SK-N-SH (cell line): ENCODE results near the gene LARP4. TPM values are rescaled to one million over a fixed set of nuclear protein-coding genes. Genes with fewer than 3 reads are reported as not detected.
A peak's percentile ranks its signal among the peaks of the same experiment; 100 is the strongest.

Experiments
- CTCF ChIA-PET: fragments of 300-600, 350-600 bp; formaldehyde crosslinking; extraction: SDS; loops from one replicate; lab custom pipeline; 2021; lab: Yijun Ruan, JAX
- POLR2A ChIA-PET: fragments of 350-600 bp; sonication (Branson Sonifier 250); formaldehyde crosslinking; extraction: SDS; loops from one replicate; lab custom pipeline; 2020; ENCODE audit warnings: antibody characterized with exemption, inconsistent platforms; lab: Yijun Ruan, JAX
- DNase-seq: peaks from one replicate; pipeline ENCODE4 v3.0.0; 2012
- H2AFZ ChIP-seq: fragments of 200-600 bp; sonication (generic); 2 replicates; pipeline ENCODE4 v1.8.1; 2016; ENCODE audit warnings: antibody characterized with exemption, mild to moderate bottlenecking, low read depth
- H3F3A ChIP-seq: fragments of 200-600 bp; sonication (generic); replicated peaks from 2 replicates; pipeline ENCODE3; 2016; ENCODE audit warnings: antibody characterized with exemption, mild to moderate bottlenecking; ENCODE audit not compliant: insufficient read depth
- H3K27ac ChIP-seq, 2 experiments: fragments of 200-500 bp in 1 of 2; fragments of 200-600 bp in 1 of 2; sonication (Bioruptor generic) in 1 of 2; sonication (generic), shearing (Covaris generic) in 1 of 2; 2 replicates each; pipeline versions ENCODE4 v1.5.1 to v1.6.1; 2014 to 2016; ENCODE audit warnings: low read depth in 2 of 2, inconsistent platforms in 1 of 2, low read length in 1 of 2, mild to moderate bottlenecking in 1 of 2, mixed read lengths in 1 of 2
- H3K27me3 ChIP-seq: fragments of 200-600 bp; sonication (generic), shearing (Covaris generic); 2 replicates; pipeline ENCODE4 v1.6.1; 2016; ENCODE audit warnings: mixed run types; ENCODE audit not compliant: insufficient read depth
- H3K36me3 ChIP-seq, 2 experiments: fragments of 200-500 bp in 1 of 2; fragments of 200-600 bp in 1 of 2; sonication (Bioruptor generic) in 1 of 2; sonication (generic) in 1 of 2; replicated peaks in 1 of 2; 2 replicates each; pipeline versions ENCODE3 to v1.5.1; 2014 to 2016; ENCODE audit warnings: low read length in 1 of 2, mild to moderate bottlenecking in 1 of 2; ENCODE audit not compliant: insufficient read depth in 2 of 2, control insufficient read depth in 1 of 2
- H3K4me1 ChIP-seq, 2 experiments: fragments of 200-500 bp in 1 of 2; fragments of 200-600 bp in 1 of 2; sonication (Bioruptor generic) in 1 of 2; sonication (generic), shearing (Covaris generic) in 1 of 2; 2 replicates each; pipeline versions ENCODE4 v1.5.1 to v1.6.1; 2014 to 2016; ENCODE audit warnings: low read depth in 1 of 2, low read length in 1 of 2, mixed run types in 1 of 2; ENCODE audit not compliant: insufficient read depth in 2 of 2, control insufficient read depth in 1 of 2
- H3K4me2 ChIP-seq: fragments of 200-600 bp; sonication (generic), shearing (Covaris generic); 2 replicates; pipeline ENCODE4 v1.6.1; 2017; ENCODE audit warnings: mixed run types
- H3K4me3 ChIP-seq, 2 experiments: fragments of 200-500 bp in 1 of 2; fragments of 200-600 bp in 1 of 2; sonication (Bioruptor generic) in 1 of 2; sonication (generic), shearing (Covaris generic) in 1 of 2; 2 replicates each; pipeline versions ENCODE4 v1.5.1 to v1.8.1; 2014 to 2016; ENCODE audit warnings: low read depth in 2 of 2, inconsistent platforms in 1 of 2, low read length in 1 of 2, mild to moderate bottlenecking in 1 of 2, mixed read lengths in 1 of 2, moderate library complexity in 1 of 2
- H3K79me2 ChIP-seq: fragments of 200-600 bp; sonication (generic); 2 replicates; pipeline ENCODE4 v1.8.1; 2017; ENCODE audit warnings: mild to moderate bottlenecking; ENCODE audit not compliant: insufficient read depth
- H3K9ac ChIP-seq: fragments of 200-600 bp; sonication (generic); 2 replicates; pipeline ENCODE4 v1.6.1; 2017; ENCODE audit warnings: mixed run types
- H3K9me2 ChIP-seq: fragments of 200-600 bp; sonication (generic); 2 replicates; pipeline ENCODE4 v1.6.1; 2017; ENCODE audit warnings: mixed run types
- H3K9me3 ChIP-seq: fragments of 200-600 bp; sonication (generic); 2 replicates; pipeline ENCODE4 v1.6.1; 2017; ENCODE audit warnings: mixed run types, mild to moderate bottlenecking, moderate library complexity
- H4K20me1 ChIP-seq: fragments of 200-600 bp; sonication (generic); 2 replicates; pipeline ENCODE4 v1.6.1; 2017; ENCODE audit warnings: mild to moderate bottlenecking, mixed run types; ENCODE audit not compliant: insufficient read depth
- CHD2 ChIP-seq: fragments of 150-350 bp; IDR thresholded peaks from 2 replicates; pipeline ENCODE4 v1.6.1; 2018; ENCODE audit warnings: low read length; ENCODE audit not compliant: partially characterized antibody
- ELF1 ChIP-seq: IDR thresholded peaks from 2 replicates; pipeline ENCODE4 v1.4.0; 2012
- FOXJ3 ChIP-seq: sonication (generic); formaldehyde crosslinking; IDR thresholded peaks from 2 replicates; pipeline ENCODE4 v1.5.1; 2020; ENCODE audit warnings: mild to moderate bottlenecking, missing genetic modification reagents
- GABPA ChIP-seq: IDR thresholded peaks from 2 replicates; pipeline ENCODE4 v1.4.0; 2012; ENCODE audit warnings: low read depth, mild to moderate bottlenecking
- GATA2 ChIP-seq: sonication (generic); formaldehyde crosslinking; IDR thresholded peaks from 2 replicates; pipeline ENCODE4 v1.5.0; 2020; ENCODE audit warnings: mild to moderate bottlenecking, missing genetic modification reagents
- JUND ChIP-seq: IDR thresholded peaks from 2 replicates; pipeline ENCODE4 v1.4.0; 2012
- MEF2A ChIP-seq: IDR thresholded peaks from 2 replicates; pipeline ENCODE4 v1.4.0; 2012; ENCODE audit warnings: low read depth, borderline replicate concordance
- NFIC ChIP-seq: IDR thresholded peaks from 2 replicates; pipeline ENCODE4 v1.4.0; 2012; ENCODE audit warnings: borderline replicate concordance
- NRF1 ChIP-seq: IDR thresholded peaks from 2 replicates; pipeline ENCODE4 v1.6.1; 2012; ENCODE audit warnings: low read depth, mild to moderate bottlenecking, low read length
- POLR2AphosphoS5 ChIP-seq: IDR thresholded peaks from 2 replicates; pipeline ENCODE4 v1.6.1; 2012; ENCODE audit warnings: low read depth, low read length
- RFX5 ChIP-seq: IDR thresholded peaks from 2 replicates; pipeline ENCODE4 v1.6.1; 2012; ENCODE audit warnings: mild to moderate bottlenecking, improper control_type of control experiment, low read length
- SMC3 ChIP-seq: IDR thresholded peaks from 2 replicates; pipeline ENCODE4 v1.6.1; 2012; ENCODE audit warnings: low read depth, low read length, improper control_type of control experiment
- TEAD4 ChIP-seq: IDR thresholded peaks from 2 replicates; pipeline ENCODE4 v1.4.0; 2012; ENCODE audit warnings: mild to moderate bottlenecking, borderline replicate concordance; ENCODE audit not compliant: insufficient read depth
- WGBS: methylation state at CpG from one replicate; pipeline ENCODE4 v1.1.6; 2017; ENCODE audit warnings: low lambda C conversion rate; 5-methylcytosine and 5-hydroxymethylcytosine counted together
- polyA plus RNA-seq, 3 experiments: library from polyadenylated mRNA; depleted of rRNA; stranded (reverse); fragments of >200 nt; gene quantifications; 2 replicates each; pipeline ENCODE4 v1.2.3, GENCODE V29; 2012
- TF ChIP-seq, protein P1 (sequence below): IDR thresholded peaks from 2 replicates; pipeline ENCODE4 v1.4.0; 2012; ENCODE audit warnings: low read depth, borderline replicate concordance
- TF ChIP-seq, protein P2 (sequence below): fragments of 150-350 bp; IDR thresholded peaks from 2 replicates; pipeline ENCODE4 v1.6.1; 2016; ENCODE audit warnings: mild to moderate bottlenecking, low read depth, low read length
- TF ChIP-seq, protein P3 (sequence below): IDR thresholded peaks from 2 replicates; pipeline ENCODE4 v1.4.0; 2012; ENCODE audit warnings: low read depth
- TF ChIP-seq, protein P4 (sequence below): fragments of 200-600 bp; sonication (generic); IDR thresholded peaks from 2 replicates; pipeline ENCODE4 v1.6.1; 2017; ENCODE audit warnings: antibody characterized with exemption, mild to moderate bottlenecking, moderate library complexity
- TF ChIP-seq, protein P5 (sequence below): fragments of 150-350 bp; IDR thresholded peaks from 2 replicates; pipeline ENCODE4 v1.6.1; 2017; ENCODE audit warnings: antibody characterized with exemption, low read length, low read depth, borderline replicate concordance

LARP4 gene
- polyA plus RNA-seq, 1 of the 3 experiments (the other 2 are of a cell fraction), result 10.8 TPM

DNA sequence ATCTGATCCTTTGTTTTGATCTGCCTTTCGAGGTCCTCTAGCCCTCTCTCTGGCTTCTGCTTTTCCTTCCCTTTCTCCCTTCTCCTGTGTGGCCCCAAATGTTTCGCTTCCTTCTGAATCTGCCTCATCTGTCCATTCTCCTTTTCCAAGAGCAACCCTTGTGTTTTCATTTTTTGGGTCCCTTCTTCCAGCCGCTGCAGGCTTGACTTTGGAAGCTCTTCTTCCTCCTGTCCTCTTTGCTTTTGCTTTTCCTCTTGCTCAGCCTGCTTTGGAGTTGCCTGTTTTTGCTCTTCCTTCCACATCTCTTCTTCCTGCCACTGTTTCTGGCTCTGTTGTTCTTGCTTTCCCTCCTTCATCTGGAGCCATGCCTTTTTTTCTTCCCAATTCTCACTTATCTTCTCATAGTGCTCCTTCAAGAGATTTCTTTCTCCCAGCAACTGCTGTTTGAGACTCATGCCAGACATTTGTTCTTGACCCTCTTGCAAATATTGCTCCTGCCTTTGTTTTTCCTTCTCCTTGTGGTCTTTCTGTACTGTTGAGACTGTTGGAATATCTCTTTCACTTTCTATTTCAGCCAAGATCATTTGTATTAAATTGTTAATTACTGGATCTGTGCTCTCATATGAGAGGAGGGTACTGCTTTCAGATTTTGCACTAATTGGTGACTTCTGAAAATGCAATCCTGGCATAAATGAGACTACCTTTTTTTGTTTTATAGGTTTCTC is 46.7 kb upstream of the LARP4 start (continued):
- TF ChIP-seq, protein P1, sequence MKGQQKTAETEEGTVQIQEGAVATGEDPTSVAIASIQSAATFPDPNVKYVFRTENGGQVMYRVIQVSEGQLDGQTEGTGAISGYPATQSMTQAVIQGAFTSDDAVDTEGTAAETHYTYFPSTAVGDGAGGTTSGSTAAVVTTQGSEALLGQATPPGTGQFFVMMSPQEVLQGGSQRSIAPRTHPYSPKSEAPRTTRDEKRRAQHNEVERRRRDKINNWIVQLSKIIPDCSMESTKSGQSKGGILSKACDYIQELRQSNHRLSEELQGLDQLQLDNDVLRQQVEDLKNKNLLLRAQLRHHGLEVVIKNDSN, result no peak
- no peak for TF ChIP-seq NFIC
- TF ChIP-seq, protein P2, sequence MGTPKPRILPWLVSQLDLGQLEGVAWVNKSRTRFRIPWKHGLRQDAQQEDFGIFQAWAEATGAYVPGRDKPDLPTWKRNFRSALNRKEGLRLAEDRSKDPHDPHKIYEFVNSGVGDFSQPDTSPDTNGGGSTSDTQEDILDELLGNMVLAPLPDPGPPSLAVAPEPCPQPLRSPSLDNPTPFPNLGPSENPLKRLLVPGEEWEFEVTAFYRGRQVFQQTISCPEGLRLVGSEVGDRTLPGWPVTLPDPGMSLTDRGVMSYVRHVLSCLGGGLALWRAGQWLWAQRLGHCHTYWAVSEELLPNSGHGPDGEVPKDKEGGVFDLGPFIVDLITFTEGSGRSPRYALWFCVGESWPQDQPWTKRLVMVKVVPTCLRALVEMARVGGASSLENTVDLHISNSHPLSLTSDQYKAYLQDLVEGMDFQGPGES, result no peak
- TF ChIP-seq GABPA, result no peak
- no peak for TF ChIP-seq MEF2A
- TF ChIP-seq, all 33 proteins: peak for 0

DNA sequence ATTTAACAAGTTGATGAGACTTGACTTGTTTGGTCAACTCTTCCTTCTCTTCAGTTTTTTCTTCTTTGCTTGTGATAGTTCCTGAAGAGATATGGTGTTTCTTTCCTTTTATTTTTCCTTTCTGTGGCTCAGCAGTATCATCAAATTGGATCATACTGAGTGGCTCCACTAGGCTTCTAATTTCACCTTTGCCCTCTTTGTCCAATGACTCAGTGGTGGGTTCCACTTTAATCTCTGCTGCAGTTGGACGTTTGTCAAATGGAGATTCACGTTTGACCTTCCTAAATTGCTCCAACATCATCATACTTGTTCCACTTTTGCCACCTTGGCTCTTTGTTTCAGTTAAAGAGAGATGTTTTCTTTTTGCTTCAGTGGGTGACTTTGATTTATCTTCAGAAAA is 45.8 kb upstream of the LARP4 start:
- Histone ChIP-seq H3K27me3 (no peaks in the 10 kb centered on the region), H3K79me2 (no peaks in the 10 kb centered on the region), H3K36me3 (no peaks in the 10 kb centered on the region), H3K9me3 (no peaks in the 10 kb centered on the region), H2AFZ (peak overlapping the region; percentile 36; the same call in 1 of the 2 replicates), H3K27ac (no peak overlapping the region), H3K9ac (no peak overlapping the region), H3F3A (no peaks in the 10 kb centered on the region), H4K20me1 (no peaks in the 10 kb centered on the region), H3K4me3 (no peak overlapping the region), H3K4me2 (no peak overlapping the region), H3K4me1 (no peaks in the 10 kb centered on the region), H3K9me2 (no peaks in the 10 kb centered on the region)
- no peak for DNase-seq
- POLR2A ChIA-PET, result no interaction called here
- CTCF ChIA-PET, result no interaction called here
- TF ChIP-seq ELF1 (no peak), TEAD4 (no peak), JUND (no peak), POLR2AphosphoS5 (no peak), CHD2 (no peak)
- TF ChIP-seq, protein P3, sequence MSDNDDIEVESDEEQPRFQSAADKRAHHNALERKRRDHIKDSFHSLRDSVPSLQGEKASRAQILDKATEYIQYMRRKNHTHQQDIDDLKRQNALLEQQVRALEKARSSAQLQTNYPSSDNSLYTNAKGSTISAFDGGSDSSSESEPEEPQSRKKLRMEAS, result no peak
- TF ChIP-seq, protein P1, result no peak
- WGBS, result 41% methylated on average over 2 of the region's 2 CpGs

DNA sequence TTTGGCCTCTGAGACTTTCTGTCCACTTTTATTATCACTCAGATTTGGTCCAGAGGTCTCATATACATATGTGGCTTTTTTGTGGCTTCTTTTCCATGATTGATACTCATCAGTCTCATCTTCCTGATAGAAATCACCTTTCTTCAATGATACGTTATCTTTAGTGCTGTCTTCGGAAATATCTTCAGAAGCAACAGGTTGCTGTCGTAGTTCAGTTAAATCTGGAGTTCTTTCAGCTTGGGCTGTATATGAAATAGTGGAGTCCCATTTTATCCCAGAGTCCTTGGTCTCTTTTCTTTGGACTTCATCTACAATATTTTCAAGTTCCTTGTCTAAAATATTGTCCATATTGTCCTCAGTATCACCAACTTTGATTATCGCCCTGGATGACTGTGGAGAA is 45.3 kb upstream of the LARP4 start:
- Histone ChIP-seq H3K9ac (no peak overlapping the region), H2AFZ (no peak overlapping the region), H3K9me3 (no peaks in the 10 kb centered on the region), H4K20me1 (no peaks in the 10 kb centered on the region), H3K4me1 (no peaks in the 10 kb centered on the region), H3K36me3 (no peaks in the 10 kb centered on the region), H3K4me2 (no peak overlapping the region), H3F3A (no peaks in the 10 kb centered on the region), H3K27ac (no peak overlapping the region), H3K9me2 (no peaks in the 10 kb centered on the region), H3K27me3 (no peaks in the 10 kb centered on the region), H3K4me3 (no peak overlapping the region), H3K79me2 (no peaks in the 10 kb centered on the region)
- no peak for DNase-seq
- WGBS, result 95% methylated on average over 4 of the region's 4 CpGs
- ChIA-PET CTCF (no interaction called here), POLR2A (no interaction called here)
- TF ChIP-seq, protein P4, sequence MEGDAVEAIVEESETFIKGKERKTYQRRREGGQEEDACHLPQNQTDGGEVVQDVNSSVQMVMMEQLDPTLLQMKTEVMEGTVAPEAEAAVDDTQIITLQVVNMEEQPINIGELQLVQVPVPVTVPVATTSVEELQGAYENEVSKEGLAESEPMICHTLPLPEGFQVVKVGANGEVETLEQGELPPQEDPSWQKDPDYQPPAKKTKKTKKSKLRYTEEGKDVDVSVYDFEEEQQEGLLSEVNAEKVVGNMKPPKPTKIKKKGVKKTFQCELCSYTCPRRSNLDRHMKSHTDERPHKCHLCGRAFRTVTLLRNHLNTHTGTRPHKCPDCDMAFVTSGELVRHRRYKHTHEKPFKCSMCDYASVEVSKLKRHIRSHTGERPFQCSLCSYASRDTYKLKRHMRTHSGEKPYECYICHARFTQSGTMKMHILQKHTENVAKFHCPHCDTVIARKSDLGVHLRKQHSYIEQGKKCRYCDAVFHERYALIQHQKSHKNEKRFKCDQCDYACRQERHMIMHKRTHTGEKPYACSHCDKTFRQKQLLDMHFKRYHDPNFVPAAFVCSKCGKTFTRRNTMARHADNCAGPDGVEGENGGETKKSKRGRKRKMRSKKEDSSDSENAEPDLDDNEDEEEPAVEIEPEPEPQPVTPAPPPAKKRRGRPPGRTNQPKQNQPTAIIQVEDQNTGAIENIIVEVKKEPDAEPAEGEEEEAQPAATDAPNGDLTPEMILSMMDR, result no peak
- TF ChIP-seq, protein P5, sequence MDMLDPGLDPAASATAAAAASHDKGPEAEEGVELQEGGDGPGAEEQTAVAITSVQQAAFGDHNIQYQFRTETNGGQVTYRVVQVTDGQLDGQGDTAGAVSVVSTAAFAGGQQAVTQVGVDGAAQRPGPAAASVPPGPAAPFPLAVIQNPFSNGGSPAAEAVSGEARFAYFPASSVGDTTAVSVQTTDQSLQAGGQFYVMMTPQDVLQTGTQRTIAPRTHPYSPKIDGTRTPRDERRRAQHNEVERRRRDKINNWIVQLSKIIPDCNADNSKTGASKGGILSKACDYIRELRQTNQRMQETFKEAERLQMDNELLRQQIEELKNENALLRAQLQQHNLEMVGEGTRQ, result no peak
- no peak for TF ChIP-seq NRF1
- no peak for TF ChIP-seq TEAD4
- TF ChIP-seq GATA2 (CRISPR knock-in tag), result no peak
- TF ChIP-seq, protein P3, result no peak
- TF ChIP-seq FOXJ3 (CRISPR knock-in tag), result no peak
- TF ChIP-seq NFIC, result no peak
- no peak for TF ChIP-seq POLR2AphosphoS5
- no peak for TF ChIP-seq CHD2
- no peak for TF ChIP-seq RFX5
- no peak for TF ChIP-seq ELF1
- no peak for TF ChIP-seq SMC3
